Measurements from ENCODE around the gene DDX10. TPM values are rescaled to one million over a fixed set of nuclear protein-coding genes. Genes with fewer than 3 reads are reported as not detected.

Gene DDX10
- total and polyA plus RNA-seq, 8 donors, result 16.5 to 32.8 (median 28.9) TPM

- Histone ChIP-seq H3K4me3 (no peak overlapping the region), H3K27ac (peak overlapping the region in 1 of 2 donors; percentile 19), H3K27me3 (no peaks in the 10 kb centered on the region), H3K4me1 (peaks cover 0 to 9% of the 10 kb centered on the region in 2 donors), H3K9me3 (no peaks in the 10 kb centered on the region), H3K36me3 (no peaks in the 10 kb centered on the region)
- no peak for ATAC-seq
- TF ChIP-seq CTCF (IDR thresholded peaks at IDR 0.05), result no peak
- DNase-seq, result no peak
- intact Hi-C loops (cut with DNase I), result no loop called here
Measured at GRCh38 chr11:108853864-108854263, 189.0 kb downstream of the DDX10 start.

- no peaks in the 10 kb centered on the region for H3K9me3 ChIP-seq
- no peak for TF ChIP-seq CTCF (IDR thresholded peaks at IDR 0.05)
- intact Hi-C loops (cut with DNase I), result no loop called here
- peaks cover 0 to 9% of the 10 kb centered on the region in 2 donors for H3K4me1 ChIP-seq
- ATAC-seq (peak; percentile 27), DNase-seq (no peak)
- peak overlapping the region in 1 of 2 donors; percentile 40 for H3K27ac ChIP-seq
- no peaks in the 10 kb centered on the region for H3K36me3 ChIP-seq
- no peak overlapping the region for H3K4me3 ChIP-seq
- no peaks in the 10 kb centered on the region for H3K27me3 ChIP-seq
Measured at GRCh38 chr11:108854346-108854745, 189.5 kb downstream of the DDX10 start.

GRCh38 chr11:108857382-108857781 is 192.5 kb downstream of the DDX10 start:
- no peak for DNase-seq
- ATAC-seq, result no peak
- H3K36me3 ChIP-seq, result no peaks in the 10 kb centered on the region

GRCh38 chr11:108858622-108859021 is 193.8 kb downstream of the DDX10 start:
- no peaks in the 10 kb centered on the region for H3K27me3 ChIP-seq
- intact Hi-C loops (cut with DNase I), result no loop called here

More at GRCh38 chr11:108857382-108857781, 192.5 kb downstream of the DDX10 start:
- Histone ChIP-seq H3K4me3 (no peak overlapping the region), H3K9me3 (no peaks in the 10 kb centered on the region), H3K4me1 (peaks cover 0 to 9% of the 10 kb centered on the region in 2 donors), H3K27ac (no peak overlapping the region), H3K27me3 (no peaks in the 10 kb centered on the region)
- intact Hi-C loops (cut with DNase I), result no loop called here
- TF ChIP-seq CTCF (IDR thresholded peaks at IDR 0.05), result no peak

GRCh38 chr11:108859510-108859909 is 194.6 kb downstream of the DDX10 start:
- ATAC-seq, result no peak
- no peak for TF ChIP-seq CTCF (IDR thresholded peaks at IDR 0.05)
- H3K4me1 ChIP-seq, result peaks cover 0 to 2% of the 10 kb centered on the region in 2 donors
- no peak overlapping the region for H3K27ac ChIP-seq
- intact Hi-C loops (cut with DNase I), result no loop called here
- DNase-seq, result no peak
- H3K4me3 ChIP-seq, result no peak overlapping the region
- no peaks in the 10 kb centered on the region for H3K9me3 ChIP-seq
- H3K36me3 ChIP-seq, result no peaks in the 10 kb centered on the region
- no peaks in the 10 kb centered on the region for H3K27me3 ChIP-seq

More at GRCh38 chr11:108858622-108859021, 193.8 kb downstream of the DDX10 start:
- no peaks in the 10 kb centered on the region for H3K9me3 ChIP-seq
- DNase-seq (no peak), ATAC-seq (no peak)
- peaks cover 0 to 9% of the 10 kb centered on the region in 2 donors for H3K4me1 ChIP-seq
- H3K27ac ChIP-seq, result no peak overlapping the region
- no peak for TF ChIP-seq CTCF (IDR thresholded peaks at IDR 0.05)
- no peaks in the 10 kb centered on the region for H3K36me3 ChIP-seq
- no peak overlapping the region for H3K4me3 ChIP-seq

All from left lung (tissue), 10 donors.